WTC11 (cell line): ENCODE data around the gene TMC3. TPM values are rescaled to one million over a fixed set of nuclear protein-coding genes. Genes with fewer than 3 reads are reported as not detected.

Source experiments
- ATAC-seq: fragments of 200-7000 bp; cut with Tn5 transposase; 2 replicates; pipeline ENCODE4 v1.10.0; 2021; ENCODE audit warnings: mild to moderate bottlenecking, moderate library complexity
- CTCF ChIA-PET: fragments of 300-600 bp; sonication (Branson Sonifier 250); formaldehyde crosslinking; loops from one replicate; lab custom pipeline; 2021; ENCODE audit warnings: antibody characterized with exemption; lab: Charles Lee
- POLR2A ChIA-PET: fragments of 350-600 bp; sonication (Branson Sonifier 250); formaldehyde crosslinking; loops from one replicate; lab custom pipeline; 2021; ENCODE audit warnings: antibody characterized with exemption; lab: Charles Lee
- DNase-seq: peaks from one replicate; pipeline ENCODE4 v3.0.0; 2021; ENCODE audit warnings: low spot score
- H3K27ac Mint-ChIP-seq: 2 replicates; pipeline ENCODE4 v1.8.0; 2021; ENCODE audit warnings: mixed read lengths
- H3K27me3 Mint-ChIP-seq: 2 replicates; pipeline ENCODE4 v1.8.0; 2021; ENCODE audit warnings: low read depth, mild to moderate bottlenecking, moderate library complexity, mixed read lengths
- H3K36me3 Mint-ChIP-seq: 2 replicates; pipeline ENCODE4 v1.8.0; 2021; ENCODE audit warnings: mixed read lengths
- H3K4me1 Mint-ChIP-seq: 2 replicates; pipeline ENCODE4 v1.8.0; 2022; ENCODE audit warnings: mixed read lengths
- H3K4me3 Mint-ChIP-seq: 2 replicates; pipeline ENCODE4 v1.8.0; 2021; ENCODE audit warnings: mild to moderate bottlenecking, moderate library complexity, mixed read lengths
- H3K9me3 Mint-ChIP-seq: 2 replicates; pipeline ENCODE4 v1.8.0; 2021; ENCODE audit warnings: mixed read lengths
- CTCF ChIP-seq: fragments of 200-600 bp; IDR thresholded peaks from 2 replicates; pipeline ENCODE4 v1.8.0; 2022; ENCODE audit warnings: antibody characterized with exemption
- ESRRA ChIP-seq: sonication (generic); formaldehyde crosslinking; IDR thresholded peaks from 2 replicates; pipeline ENCODE4 v1.8.1; 2022; ENCODE audit warnings: mild to moderate bottlenecking, missing genetic modification reagents, borderline replicate concordance
- FOXJ3 ChIP-seq: sonication (generic); formaldehyde crosslinking; IDR thresholded peaks from 2 replicates; pipeline ENCODE4 v1.9.0; 2021; ENCODE audit warnings: missing genetic modification reagents, mild to moderate bottlenecking, borderline replicate concordance
- FOXK1 ChIP-seq: sonication (generic); formaldehyde crosslinking; IDR thresholded peaks from 2 replicates; pipeline ENCODE4 v1.8.0; 2022; ENCODE audit warnings: mild to moderate bottlenecking, moderate library complexity, missing genetic modification reagents
- GTF2I ChIP-seq: fragments of 250-450 bp; sonication (Bioruptor Pico); conservative IDR thresholded peaks from 2 replicates; pipeline ENCODE4 v1.4.0; 2021; ENCODE audit warnings: mild to moderate bottlenecking
- MXD4 ChIP-seq: fragments of 250-450 bp; sonication (Bioruptor Pico); IDR thresholded peaks from 2 replicates; pipeline ENCODE4 v1.8.0; 2021; ENCODE audit warnings: mild to moderate bottlenecking, moderate library complexity, borderline replicate concordance
- NFE2L1 ChIP-seq: sonication (generic); formaldehyde crosslinking; IDR thresholded peaks from 2 replicates; pipeline ENCODE4 v1.8.1; 2023; ENCODE audit warnings: missing genetic modification reagents
- OVOL2 ChIP-seq: fragments of 250-450 bp; sonication (Bioruptor Pico); IDR thresholded peaks from 2 replicates; pipeline ENCODE4 v1.9.0; 2021; ENCODE audit warnings: mild to moderate bottlenecking, borderline replicate concordance
- PRDM15 ChIP-seq: sonication (generic); formaldehyde crosslinking; IDR thresholded peaks from 2 replicates; pipeline ENCODE4 v1.8.0; 2022; ENCODE audit warnings: missing genetic modification reagents
- PRRX2 ChIP-seq: fragments of 250-450 bp; sonication (Bioruptor Pico); IDR thresholded peaks from 2 replicates; pipeline ENCODE4 v1.8.0; 2021; ENCODE audit warnings: mild to moderate bottlenecking
- RELA ChIP-seq: sonication (generic); formaldehyde crosslinking; IDR thresholded peaks from 2 replicates; pipeline ENCODE4 v1.8.1; 2022; ENCODE audit warnings: missing genetic modification reagents, mild to moderate bottlenecking, borderline replicate concordance
- SOX15 ChIP-seq: fragments of 250-450 bp; sonication (Bioruptor Pico); IDR thresholded peaks from 2 replicates; pipeline ENCODE4 v1.9.0; 2021; ENCODE audit warnings: mild to moderate bottlenecking
- TEAD1 ChIP-seq: sonication (generic); formaldehyde crosslinking; IDR thresholded peaks from 2 replicates; pipeline ENCODE4 v1.8.0; 2022; ENCODE audit warnings: mild to moderate bottlenecking, missing genetic modification reagents
- ZBTB21 ChIP-seq: sonication (generic); formaldehyde crosslinking; IDR thresholded peaks from 2 replicates; pipeline ENCODE4 v1.8.1; 2023; ENCODE audit warnings: mild to moderate bottlenecking, missing genetic modification reagents, borderline replicate concordance
- ZNF121 ChIP-seq: sonication (generic); formaldehyde crosslinking; IDR thresholded peaks from 2 replicates; pipeline ENCODE4 v1.8.0; 2023; ENCODE audit warnings: missing genetic modification reagents
- ZNF512 ChIP-seq: sonication (generic); formaldehyde crosslinking; IDR thresholded peaks from 2 replicates; pipeline ENCODE4 v1.8.1; 2022; ENCODE audit warnings: missing genetic modification reagents, borderline replicate concordance
- total RNA-seq: library from RNA; stranded (reverse); gene quantifications from 3 replicates; pipeline ENCODE4 v1.2.3, GENCODE V29; 2021

TMC3 gene
- total RNA-seq, 1 experiment from 2014 or later, result not detected

GRCh38 chr15:81304226-81304625, 69.8 kb downstream of the TMC3 start (continued):
- TF ChIP-seq CTCF, result no peak

- peaks cover 31% of the 10 kb centered on the region for H3K4me1 Mint-ChIP-seq
- ATAC-seq, result peak; percentile 94
- peak; percentile 29 for DNase-seq
- TF ChIP-seq FOXK1 (CRISPR knock-in tag), result 0 out of 2 replicates have a peak, but pooled peaks have one; percentile 38
- TF ChIP-seq NFE2L1 (CRISPR knock-in tag), result no peak
- no peak for TF ChIP-seq PRDM15
- TF ChIP-seq GTF2I (CRISPR knock-in tag), result no peak
- TF ChIP-seq SOX15 (CRISPR knock-in tag), result no peak
- TF ChIP-seq ZNF121 (CRISPR knock-in tag), result peak; percentile 72; the same call in 1 of the 2 replicates
- TF ChIP-seq, all 79 proteins: peak for 2
- no peaks in the 10 kb centered on the region for H3K27me3 Mint-ChIP-seq
- no peak overlapping the region for H3K4me3 Mint-ChIP-seq
- peak overlapping the region; percentile 52; the same call in 1 of the 2 replicates for H3K27ac Mint-ChIP-seq
- H3K36me3 Mint-ChIP-seq, result no peaks in the 10 kb centered on the region
- no peaks in the 10 kb centered on the region for H3K9me3 Mint-ChIP-seq
- ChIA-PET POLR2A (no interaction called here), CTCF (interaction anchor here (2.8 to 3.0 kb wide), 2 partner anchors 9 to 37 kb away, joined by 6 to 14 read pairs; no protein-coding TSS in a partner anchor)
These were observed 70.5 kb downstream of the TMC3 start for GRCh38 chr15:81303244-81304225.

- ATAC-seq (no peak), DNase-seq (no peak)
- Mint-ChIP-seq H3K4me3 (no peak overlapping the region), H3K36me3 (no peaks in the 10 kb centered on the region), H3K9me3 (no peaks in the 10 kb centered on the region), H3K27ac (no peak overlapping the region), H3K4me1 (peaks cover 31% of the 10 kb centered on the region), H3K27me3 (no peaks in the 10 kb centered on the region)
- POLR2A ChIA-PET, result no interaction called here
- no peak for TF ChIP-seq MXD4 (CRISPR knock-in tag)
- TF ChIP-seq FOXJ3 (CRISPR knock-in tag), result no peak
- no peak for TF ChIP-seq PRRX2 (CRISPR knock-in tag)
- TF ChIP-seq ESRRA (CRISPR knock-in tag), result no peak
- no peak for TF ChIP-seq RELA (CRISPR knock-in tag)
- CTCF ChIA-PET, result interaction anchor here (1.1 to 3.0 kb wide), 4 partner anchors 9 to 108 kb away, joined by 4 to 14 read pairs (median 5); no protein-coding TSS in a partner anchor
These were observed 71.3 kb downstream of the TMC3 start for GRCh38 chr15:81302701-81303109.

GRCh38 chr15:81301815-81302399, 72.1 kb downstream of the TMC3 start:
- no peak overlapping the region for H3K27ac Mint-ChIP-seq
- no peak for TF ChIP-seq OVOL2 (CRISPR knock-in tag)
- TF ChIP-seq ZNF512, result no peak
- no peak for TF ChIP-seq MXD4 (CRISPR knock-in tag)
- TF ChIP-seq ZBTB21 (CRISPR knock-in tag), result no peak
- TF ChIP-seq TEAD1 (CRISPR knock-in tag), result no peak
- no peak for ATAC-seq
- H3K27me3 Mint-ChIP-seq, result no peaks in the 10 kb centered on the region
- DNase-seq, result no peak
- H3K4me1 Mint-ChIP-seq, result peaks cover 34% of the 10 kb centered on the region
- POLR2A ChIA-PET, result no interaction called here
- CTCF ChIA-PET, result interaction anchor here (0.9 to 1.2 kb wide), 4 partner anchors 22 to 109 kb away, joined by 4 to 7 read pairs (median 4); partner anchors contain the start of gene STARD5
- no peak overlapping the region for H3K4me3 Mint-ChIP-seq
- H3K36me3 Mint-ChIP-seq, result no peaks in the 10 kb centered on the region
- H3K9me3 Mint-ChIP-seq, result no peaks in the 10 kb centered on the region
